GM19467 (cell line): ENCODE results near the gene LACRT.
"Not testable (repeated sequence)": the region's sequence is repeated elsewhere in the genome, so short reads cannot be mapped to it uniquely, and the experiment has no call there.

Source experiments
- ATAC-seq: cut with Tn5 transposase; IDR thresholded peaks from one replicate; pipeline ENCODE4 v1.9.1; 2021; ENCODE audit warnings: mild to moderate bottlenecking, moderate library complexity; ENCODE audit not compliant: unreplicated experiment

The LACRT gene

GRCh38 chr12:54641089-54641488 lies 6.4 kb upstream of the LACRT start:
- no peak for ATAC-seq

GRCh38 chr12:54639112-54639511 lies 4.4 kb upstream of the LACRT start:
- ATAC-seq = not testable (repeated sequence)

GRCh38 chr12:54631988-54632728 lies 2.5 kb downstream of the LACRT start:
- no peak for ATAC-seq

- no peak for ATAC-seq
Measured at GRCh38 chr12:54631551-54631950, 3.1 kb downstream of the LACRT start.

- ATAC-seq = no peak
Measured at GRCh38 chr12:54629925-54630324, 4.8 kb downstream of the LACRT start.

- ATAC-seq = no peak
Measured at GRCh38 chr12:54628186-54628846, 6.4 kb downstream of the LACRT start.

- ATAC-seq = no peak
Measured at GRCh38 chr12:54627304-54627703, 7.4 kb downstream of the LACRT start.

- no peak for ATAC-seq
Measured at GRCh38 chr12:54625598-54625997, 9.1 kb downstream of the LACRT start.

GRCh38 chr12:54624315-54625279 lies 10.1 kb downstream of the LACRT start:
- ATAC-seq = no peak

GRCh38 chr12:54622463-54623183 lies 12.1 kb downstream of the LACRT start:
- no peak for ATAC-seq

GRCh38 chr12:54616933-54617680 lies 17.6 kb downstream of the LACRT start:
- no peak for ATAC-seq

- ATAC-seq = no peak
Measured at GRCh38 chr12:54612225-54612750, 22.4 kb downstream of the LACRT start.

GRCh38 chr12:54611715-54612149 lies 23.0 kb downstream of the LACRT start:
- ATAC-seq = no peak

GRCh38 chr12:54608769-54609168 lies 25.9 kb downstream of the LACRT start:
- ATAC-seq = no peak

- no peak for ATAC-seq
Measured at GRCh38 chr12:54608156-54608555, 26.5 kb downstream of the LACRT start.

GRCh38 chr12:54606556-54606955 lies 28.1 kb downstream of the LACRT start:
- ATAC-seq = no peak

- no peak for ATAC-seq
Measured at GRCh38 chr12:54605138-54605970, 29.3 kb downstream of the LACRT start.

GRCh38 chr12:54604436-54604835 lies 30.3 kb downstream of the LACRT start:
- no peak for ATAC-seq

GRCh38 chr12:54603872-54604271 lies 30.8 kb downstream of the LACRT start:
- no peak for ATAC-seq
